ENCODE measurements around the gene NAA10.

DNA sequence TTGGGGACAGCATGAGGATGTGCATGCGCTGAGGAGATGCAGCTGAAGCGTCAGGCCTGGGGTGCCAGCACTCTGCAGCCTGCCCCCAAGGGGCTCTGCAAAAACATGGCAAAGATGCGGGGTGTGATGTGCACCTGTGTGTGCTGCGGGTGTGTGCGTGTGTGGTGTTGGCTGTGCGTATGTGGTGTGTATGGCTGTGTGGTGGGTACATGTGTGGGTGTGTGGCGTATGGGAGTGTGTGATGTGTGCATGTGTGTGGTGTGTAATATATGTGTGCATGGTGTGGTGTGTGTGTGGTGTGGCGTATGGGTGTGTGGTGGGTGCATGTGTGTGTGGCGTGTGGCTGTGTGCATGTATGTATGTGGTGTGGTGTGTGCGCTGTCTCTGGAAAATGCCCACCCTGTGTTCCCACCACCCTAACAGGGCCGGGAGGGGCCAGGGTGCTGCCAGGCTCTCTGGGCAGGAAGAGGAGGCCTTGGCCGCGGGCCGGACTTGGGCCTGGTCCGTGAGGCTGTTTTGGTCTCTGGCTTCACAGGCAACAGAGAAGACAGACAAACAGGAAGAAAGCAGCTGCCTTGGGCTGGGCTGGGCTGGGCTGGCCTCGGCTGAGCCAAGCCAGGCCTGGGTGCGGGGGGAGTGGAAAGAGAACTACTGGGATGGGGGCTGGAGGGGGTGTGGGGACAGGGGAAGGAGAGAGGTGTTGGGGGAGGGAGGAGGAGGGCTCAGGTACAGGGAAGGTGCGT lies 31.4 kb downstream of the NAA10 start:
- TF ChIP-seq, protein P1, sequence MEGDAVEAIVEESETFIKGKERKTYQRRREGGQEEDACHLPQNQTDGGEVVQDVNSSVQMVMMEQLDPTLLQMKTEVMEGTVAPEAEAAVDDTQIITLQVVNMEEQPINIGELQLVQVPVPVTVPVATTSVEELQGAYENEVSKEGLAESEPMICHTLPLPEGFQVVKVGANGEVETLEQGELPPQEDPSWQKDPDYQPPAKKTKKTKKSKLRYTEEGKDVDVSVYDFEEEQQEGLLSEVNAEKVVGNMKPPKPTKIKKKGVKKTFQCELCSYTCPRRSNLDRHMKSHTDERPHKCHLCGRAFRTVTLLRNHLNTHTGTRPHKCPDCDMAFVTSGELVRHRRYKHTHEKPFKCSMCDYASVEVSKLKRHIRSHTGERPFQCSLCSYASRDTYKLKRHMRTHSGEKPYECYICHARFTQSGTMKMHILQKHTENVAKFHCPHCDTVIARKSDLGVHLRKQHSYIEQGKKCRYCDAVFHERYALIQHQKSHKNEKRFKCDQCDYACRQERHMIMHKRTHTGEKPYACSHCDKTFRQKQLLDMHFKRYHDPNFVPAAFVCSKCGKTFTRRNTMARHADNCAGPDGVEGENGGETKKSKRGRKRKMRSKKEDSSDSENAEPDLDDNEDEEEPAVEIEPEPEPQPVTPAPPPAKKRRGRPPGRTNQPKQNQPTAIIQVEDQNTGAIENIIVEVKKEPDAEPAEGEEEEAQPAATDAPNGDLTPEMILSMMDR (IDR thresholded peaks at IDR 0.05) = no peak
- no peak; the same call in none of the 2 replicates for TF ChIP-seq POLR2AphosphoS5 (IDR thresholded peaks at IDR 0.05; ENCODE audit: low read depth, low read length)

Measured in Panc1 (cell line).